Measurements from ENCODE around the gene CAMK2A.

The CAMK2A gene

GRCh38 chr5:150295172-150295634 is 5.6 kb upstream of the CAMK2A start:
- no peak for DNase-seq
- Histone ChIP-seq H3K27me3 (ENCODE audit: insufficient read depth, low read depth, severe bottlenecking) (no peaks in the 10 kb centered on the region), H3K36me3 (no peaks in the 10 kb centered on the region), H3K27ac (no peak overlapping the region), H3K4me3 (ENCODE audit: low read depth, low read length) (no peak overlapping the region), H3K9me3 (ENCODE audit: severe bottlenecking) (no peaks in the 10 kb centered on the region)
- no peak for TF ChIP-seq CTCF (IDR thresholded peaks at IDR 0.05; ENCODE audit: low read depth, low read length)

GRCh38 chr5:150294551-150295071 is 5.0 kb upstream of the CAMK2A start:
- no peak overlapping the region for H3K27ac ChIP-seq
- no peak for DNase-seq
- no peak for TF ChIP-seq CTCF (IDR thresholded peaks at IDR 0.05; ENCODE audit: low read depth, low read length)
- no peaks in the 10 kb centered on the region for H3K27me3 ChIP-seq (ENCODE audit: insufficient read depth, low read depth, severe bottlenecking)
- no peaks in the 10 kb centered on the region for H3K9me3 ChIP-seq (ENCODE audit: severe bottlenecking)
- H3K36me3 ChIP-seq: no peaks in the 10 kb centered on the region
- no peak overlapping the region for H3K4me3 ChIP-seq (ENCODE audit: low read depth, low read length)

GRCh38 chr5:150293091-150293941 is 3.7 kb upstream of the CAMK2A start:
- Histone ChIP-seq H3K9me3 (ENCODE audit: severe bottlenecking) (no peaks in the 10 kb centered on the region), H3K27ac (no peak overlapping the region), H3K36me3 (no peaks in the 10 kb centered on the region), H3K27me3 (ENCODE audit: insufficient read depth, low read depth, severe bottlenecking) (no peaks in the 10 kb centered on the region), H3K4me3 (ENCODE audit: low read depth, low read length) (no peak overlapping the region)
- TF ChIP-seq CTCF (IDR thresholded peaks at IDR 0.05; ENCODE audit: low read depth, low read length): no peak
- DNase-seq: no peak

- DNase-seq: no peak
Measured at GRCh38 chr5:150291388-150292385, 2.1 kb upstream of the CAMK2A start.

GRCh38 chr5:150288791-150289190 is 782 bp downstream of the CAMK2A start:
- H3K36me3 ChIP-seq: no peaks in the 10 kb centered on the region
- no peak overlapping the region for H3K27ac ChIP-seq
- no peak for TF ChIP-seq CTCF (IDR thresholded peaks at IDR 0.05; ENCODE audit: low read depth, low read length)
- H3K27me3 ChIP-seq (ENCODE audit: insufficient read depth, low read depth, severe bottlenecking): no peaks in the 10 kb centered on the region
- H3K4me3 ChIP-seq (ENCODE audit: low read depth, low read length): no peak overlapping the region
- H3K9me3 ChIP-seq (ENCODE audit: severe bottlenecking): no peaks in the 10 kb centered on the region
- DNase-seq: no peak

More at GRCh38 chr5:150291388-150292385, 2.1 kb upstream of the CAMK2A start:
- no peak overlapping the region for H3K4me3 ChIP-seq (ENCODE audit: low read depth, low read length)
- no peaks in the 10 kb centered on the region for H3K9me3 ChIP-seq (ENCODE audit: severe bottlenecking)
- no peak overlapping the region for H3K27ac ChIP-seq
- H3K36me3 ChIP-seq: no peaks in the 10 kb centered on the region
- no peaks in the 10 kb centered on the region for H3K27me3 ChIP-seq (ENCODE audit: insufficient read depth, low read depth, severe bottlenecking)
- TF ChIP-seq CTCF (IDR thresholded peaks at IDR 0.05; ENCODE audit: low read depth, low read length): no peak

All from WERI-Rb-1 (cell line).